ENCODE measurements around the gene C15orf40. TPM values are rescaled to one million over a fixed set of nuclear protein-coding genes. Genes with fewer than 3 reads are reported as not detected.

C15orf40 gene
- total and polyA plus RNA-seq, 2 of the 13 experiments (the other 11 are each of a cell fraction or from before 2014, with no cell fraction given) = 24.0 to 26.3 TPM

DNA sequence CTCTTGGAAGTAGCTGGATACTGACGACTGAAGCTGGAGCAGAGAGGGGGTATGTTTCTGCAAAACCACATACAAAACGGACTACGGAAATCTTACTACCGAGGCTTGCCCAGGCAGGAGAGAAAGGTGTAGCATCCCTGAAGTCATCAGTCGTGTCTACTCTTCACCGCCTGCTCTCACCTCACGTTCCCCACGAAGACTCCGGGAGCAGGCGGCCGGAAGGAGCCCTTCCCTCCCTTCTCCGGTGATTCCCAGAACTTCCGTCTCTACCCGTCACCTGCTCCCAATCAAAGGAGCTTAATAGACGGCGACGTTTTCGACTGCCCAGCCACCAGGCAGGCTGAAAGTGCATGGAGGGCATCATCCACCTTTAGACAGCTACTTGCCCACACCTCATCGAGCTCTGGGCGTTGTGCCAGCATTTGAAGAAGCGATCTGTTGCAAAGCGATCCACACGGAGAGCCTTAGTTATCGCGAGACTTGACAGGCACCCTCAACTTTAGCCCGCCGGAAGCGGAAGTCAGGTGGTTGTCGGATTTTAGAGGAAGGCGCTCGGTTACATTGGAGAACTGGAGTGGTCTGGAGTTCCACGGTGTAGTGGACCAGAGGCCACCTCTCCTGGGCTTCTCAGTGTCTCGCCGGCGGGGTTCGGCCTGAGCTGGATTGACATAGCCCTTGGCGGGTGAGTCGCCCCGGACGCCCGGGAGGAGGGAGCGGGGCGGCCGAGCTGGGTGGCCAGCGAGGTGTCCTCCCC, 25.6 kb downstream of the C15orf40 start, which contains the start of gene RAMAC (continued):
- TF ChIP-seq HBP1 (CRISPR knock-in tag; IDR thresholded peaks at IDR 0.05; ENCODE audit: low read depth) = no peak
- TF ChIP-seq STAG1 (CRISPR knock-in tag; IDR thresholded peaks at IDR 0.05) = no peak
- TF ChIP-seq CREB1 (IDR thresholded peaks at IDR 0.05) = no peak
- TF ChIP-seq CREB1 (CRISPR knock-in tag; IDR thresholded peaks at IDR 0.05) = no peak
- TF ChIP-seq ZNF562 (CRISPR knock-in tag; IDR thresholded peaks at IDR 0.05; ENCODE audit: borderline replicate concordance) = peak; percentile 86; the same call in 1 of the 2 replicates
- no peak for TF ChIP-seq RCOR2 (CRISPR knock-in tag; IDR thresholded peaks at IDR 0.05)
- TF ChIP-seq, protein P1, sequence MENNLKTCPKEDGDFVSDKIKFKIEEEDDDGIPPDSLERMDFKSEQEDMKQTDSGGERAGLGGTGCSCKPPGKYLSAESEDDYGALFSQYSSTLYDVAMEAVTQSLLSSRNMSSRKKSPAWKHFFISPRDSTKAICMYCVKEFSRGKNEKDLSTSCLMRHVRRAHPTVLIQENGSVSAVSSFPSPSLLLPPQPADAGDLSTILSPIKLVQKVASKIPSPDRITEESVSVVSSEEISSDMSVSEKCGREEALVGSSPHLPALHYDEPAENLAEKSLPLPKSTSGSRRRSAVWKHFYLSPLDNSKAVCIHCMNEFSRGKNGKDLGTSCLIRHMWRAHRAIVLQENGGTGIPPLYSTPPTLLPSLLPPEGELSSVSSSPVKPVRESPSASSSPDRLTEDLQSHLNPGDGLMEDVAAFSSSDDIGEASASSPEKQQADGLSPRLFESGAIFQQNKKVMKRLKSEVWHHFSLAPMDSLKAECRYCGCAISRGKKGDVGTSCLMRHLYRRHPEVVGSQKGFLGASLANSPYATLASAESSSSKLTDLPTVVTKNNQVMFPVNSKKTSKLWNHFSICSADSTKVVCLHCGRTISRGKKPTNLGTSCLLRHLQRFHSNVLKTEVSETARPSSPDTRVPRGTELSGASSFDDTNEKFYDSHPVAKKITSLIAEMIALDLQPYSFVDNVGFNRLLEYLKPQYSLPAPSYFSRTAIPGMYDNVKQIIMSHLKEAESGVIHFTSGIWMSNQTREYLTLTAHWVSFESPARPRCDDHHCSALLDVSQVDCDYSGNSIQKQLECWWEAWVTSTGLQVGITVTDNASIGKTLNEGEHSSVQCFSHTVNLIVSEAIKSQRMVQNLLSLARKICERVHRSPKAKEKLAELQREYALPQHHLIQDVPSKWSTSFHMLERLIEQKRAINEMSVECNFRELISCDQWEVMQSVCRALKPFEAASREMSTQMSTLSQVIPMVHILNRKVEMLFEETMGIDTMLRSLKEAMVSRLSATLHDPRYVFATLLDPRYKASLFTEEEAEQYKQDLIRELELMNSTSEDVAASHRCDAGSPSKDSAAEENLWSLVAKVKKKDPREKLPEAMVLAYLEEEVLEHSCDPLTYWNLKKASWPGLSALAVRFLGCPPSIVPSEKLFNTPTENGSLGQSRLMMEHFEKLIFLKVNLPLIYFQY (CRISPR knock-in tag; IDR thresholded peaks at IDR 0.05; ENCODE audit: borderline replicate concordance) = no peak
- TF ChIP-seq ADNP (CRISPR knock-in tag; IDR thresholded peaks at IDR 0.05) = no peak
- no peak for TF ChIP-seq NR2F1 (CRISPR knock-in tag; IDR thresholded peaks at IDR 0.05)
- no peak for TF ChIP-seq SMC3 (IDR thresholded peaks at IDR 0.05; ENCODE audit: low read length)
- TF ChIP-seq SRSF9 (IDR thresholded peaks at IDR 0.05; ENCODE audit: borderline replicate concordance, insufficient read depth, low read depth, low read length, poor library complexity, severe bottlenecking) = no peak
- TF ChIP-seq ZNF580 (CRISPR knock-in tag; IDR thresholded peaks at IDR 0.05; ENCODE audit: borderline replicate concordance, low read depth) = peak; percentile 86; the same call in 1 of the 2 replicates
- TF ChIP-seq, protein P2, sequence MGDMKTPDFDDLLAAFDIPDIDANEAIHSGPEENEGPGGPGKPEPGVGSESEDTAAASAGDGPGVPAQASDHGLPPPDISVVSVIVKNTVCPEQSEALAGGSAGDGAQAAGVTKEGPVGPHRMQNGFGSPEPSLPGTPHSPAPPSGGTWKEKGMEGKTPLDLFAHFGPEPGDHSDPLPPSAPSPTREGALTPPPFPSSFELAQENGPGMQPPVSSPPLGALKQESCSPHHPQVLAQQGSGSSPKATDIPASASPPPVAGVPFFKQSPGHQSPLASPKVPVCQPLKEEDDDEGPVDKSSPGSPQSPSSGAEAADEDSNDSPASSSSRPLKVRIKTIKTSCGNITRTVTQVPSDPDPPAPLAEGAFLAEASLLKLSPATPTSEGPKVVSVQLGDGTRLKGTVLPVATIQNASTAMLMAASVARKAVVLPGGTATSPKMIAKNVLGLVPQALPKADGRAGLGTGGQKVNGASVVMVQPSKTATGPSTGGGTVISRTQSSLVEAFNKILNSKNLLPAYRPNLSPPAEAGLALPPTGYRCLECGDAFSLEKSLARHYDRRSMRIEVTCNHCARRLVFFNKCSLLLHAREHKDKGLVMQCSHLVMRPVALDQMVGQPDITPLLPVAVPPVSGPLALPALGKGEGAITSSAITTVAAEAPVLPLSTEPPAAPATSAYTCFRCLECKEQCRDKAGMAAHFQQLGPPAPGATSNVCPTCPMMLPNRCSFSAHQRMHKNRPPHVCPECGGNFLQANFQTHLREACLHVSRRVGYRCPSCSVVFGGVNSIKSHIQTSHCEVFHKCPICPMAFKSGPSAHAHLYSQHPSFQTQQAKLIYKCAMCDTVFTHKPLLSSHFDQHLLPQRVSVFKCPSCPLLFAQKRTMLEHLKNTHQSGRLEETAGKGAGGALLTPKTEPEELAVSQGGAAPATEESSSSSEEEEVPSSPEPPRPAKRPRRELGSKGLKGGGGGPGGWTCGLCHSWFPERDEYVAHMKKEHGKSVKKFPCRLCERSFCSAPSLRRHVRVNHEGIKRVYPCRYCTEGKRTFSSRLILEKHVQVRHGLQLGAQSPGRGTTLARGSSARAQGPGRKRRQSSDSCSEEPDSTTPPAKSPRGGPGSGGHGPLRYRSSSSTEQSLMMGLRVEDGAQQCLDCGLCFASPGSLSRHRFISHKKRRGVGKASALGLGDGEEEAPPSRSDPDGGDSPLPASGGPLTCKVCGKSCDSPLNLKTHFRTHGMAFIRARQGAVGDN (CRISPR knock-in tag; IDR thresholded peaks at IDR 0.05) = peak; percentile 100
- peak; percentile 85 for TF ChIP-seq TGIF2 (CRISPR knock-in tag; IDR thresholded peaks at IDR 0.05)
- TF ChIP-seq, protein P3, sequence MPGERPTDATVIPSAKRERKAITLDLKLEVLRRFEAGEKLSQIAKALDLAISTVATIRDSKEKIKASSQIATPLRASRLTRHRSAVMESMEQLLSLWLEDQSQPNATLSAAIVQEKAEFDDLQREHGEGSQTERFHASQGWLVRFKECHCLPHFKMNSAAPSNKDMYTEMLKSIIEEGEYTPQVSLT (CRISPR knock-in tag; IDR thresholded peaks at IDR 0.05; ENCODE audit: borderline replicate concordance, low read depth) = no peak
- TF ChIP-seq, protein P4, sequence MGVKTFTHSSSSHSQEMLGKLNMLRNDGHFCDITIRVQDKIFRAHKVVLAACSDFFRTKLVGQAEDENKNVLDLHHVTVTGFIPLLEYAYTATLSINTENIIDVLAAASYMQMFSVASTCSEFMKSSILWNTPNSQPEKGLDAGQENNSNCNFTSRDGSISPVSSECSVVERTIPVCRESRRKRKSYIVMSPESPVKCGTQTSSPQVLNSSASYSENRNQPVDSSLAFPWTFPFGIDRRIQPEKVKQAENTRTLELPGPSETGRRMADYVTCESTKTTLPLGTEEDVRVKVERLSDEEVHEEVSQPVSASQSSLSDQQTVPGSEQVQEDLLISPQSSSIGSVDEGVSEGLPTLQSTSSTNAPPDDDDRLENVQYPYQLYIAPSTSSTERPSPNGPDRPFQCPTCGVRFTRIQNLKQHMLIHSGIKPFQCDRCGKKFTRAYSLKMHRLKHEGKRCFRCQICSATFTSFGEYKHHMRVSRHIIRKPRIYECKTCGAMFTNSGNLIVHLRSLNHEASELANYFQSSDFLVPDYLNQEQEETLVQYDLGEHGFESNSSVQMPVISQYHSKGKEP (CRISPR knock-in tag; IDR thresholded peaks at IDR 0.05) = no peak
- TF ChIP-seq RARA (CRISPR knock-in tag; IDR thresholded peaks at IDR 0.05) = peak; percentile 31; the same call in 1 of the 2 replicates

All from HepG2 (cell line).